NCI-H524 treated with DMSO at 0.1 percent for 48 hours (cell line): Measurements from ENCODE around the gene HOXD10.

ENCODE experiments used
- DNase-seq: peaks from one replicate; lab custom pipeline; 2025; lab: John Stamatoyannopoulos, UW

HOXD10 gene

DNA sequence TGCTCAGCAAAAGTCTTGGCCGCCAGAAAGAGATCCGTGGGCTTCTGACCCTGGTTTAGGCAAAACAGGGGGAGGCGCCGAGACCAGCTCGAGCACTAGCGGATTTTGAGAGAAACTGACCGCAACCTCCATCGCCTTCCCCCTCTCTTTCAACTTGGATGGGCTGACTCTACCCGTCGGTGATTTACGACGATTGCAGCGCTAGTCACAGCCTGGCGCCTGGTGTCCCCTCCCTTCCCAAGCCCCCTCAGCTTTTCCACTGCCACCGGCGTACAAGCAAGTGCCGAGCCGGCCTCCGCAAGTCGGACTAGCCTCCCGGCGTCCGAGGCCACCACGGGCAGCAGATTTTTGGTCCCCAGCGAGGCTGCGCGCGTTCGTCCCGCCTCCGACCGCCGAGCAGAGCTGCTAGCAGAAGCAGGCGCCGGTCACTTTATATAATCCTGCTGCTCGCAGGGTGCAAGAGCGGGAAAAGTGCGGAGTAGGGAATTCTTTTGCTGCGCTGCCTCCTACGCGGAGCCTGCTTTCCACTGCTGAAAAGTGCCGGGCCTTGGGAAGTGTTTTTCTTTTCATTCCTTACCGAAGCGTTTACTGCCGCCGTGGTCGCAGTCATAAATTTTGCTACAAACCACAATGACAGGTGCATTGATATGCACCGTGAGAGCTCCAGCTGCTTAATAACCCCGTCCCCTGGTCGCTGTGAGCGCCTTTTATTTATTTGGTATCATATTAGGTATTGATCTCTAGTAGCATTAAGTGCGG is 48.2 kb downstream of the HOXD10 start:
- no peak for DNase-seq

DNA sequence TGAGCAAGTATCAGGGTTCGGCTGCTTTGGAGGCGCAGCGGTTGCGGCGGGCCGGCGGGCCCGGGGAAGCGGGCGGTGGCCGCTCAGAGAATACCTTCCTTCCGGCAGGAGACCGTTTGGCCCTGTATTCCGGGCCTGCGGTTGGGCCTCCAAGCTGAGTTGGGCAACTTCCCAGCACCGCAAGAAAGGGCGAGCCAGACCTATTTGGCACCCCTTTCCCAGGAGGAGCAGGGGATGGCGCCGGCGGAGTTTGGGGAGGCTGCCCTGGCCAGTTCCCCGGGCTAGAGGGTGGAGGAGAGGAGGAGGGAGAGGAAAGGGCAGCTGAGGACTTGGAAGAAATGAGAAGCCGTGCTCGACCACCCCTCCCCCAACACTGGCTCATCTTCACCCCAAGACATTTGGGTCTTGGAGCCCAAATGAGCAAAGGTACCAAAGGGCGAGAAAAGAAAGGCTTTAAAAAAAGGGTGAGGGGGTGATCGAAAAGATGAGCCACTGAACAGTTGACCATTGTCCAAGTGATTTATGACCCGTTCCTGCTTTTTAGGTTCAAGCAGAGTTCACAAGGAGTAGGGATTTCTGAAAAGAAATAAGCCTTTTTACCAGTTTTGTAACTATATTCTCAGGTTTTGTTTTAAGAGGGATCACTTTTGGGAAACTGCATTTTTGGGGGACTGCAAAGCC is 48.9 kb downstream of the HOXD10 start:
- no peak for DNase-seq

GRCh38 chr2:176166272-176166671 is 49.7 kb downstream of the HOXD10 start:
- no peak for DNase-seq

DNA sequence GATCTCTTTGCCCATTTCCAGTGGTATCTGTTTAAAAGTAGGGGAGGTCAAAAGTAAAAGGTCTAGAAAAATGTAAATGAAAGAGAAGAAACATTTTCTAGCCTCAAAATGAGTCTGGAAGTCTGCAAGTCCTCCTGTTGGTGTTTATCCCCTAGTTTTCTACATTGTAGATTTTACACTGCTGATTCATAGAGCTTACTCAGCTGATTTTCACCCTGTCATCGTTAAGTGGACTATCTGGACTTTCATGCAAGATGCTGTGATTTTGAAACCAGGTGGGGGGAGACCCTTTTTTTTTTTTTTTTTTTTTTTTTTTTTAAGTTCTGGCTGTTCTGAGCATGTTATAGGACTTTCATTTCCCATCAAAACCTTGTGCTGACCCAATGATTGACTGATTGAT is 50.8 kb downstream of the HOXD10 start:
- DNase-seq: no peak

DNA sequence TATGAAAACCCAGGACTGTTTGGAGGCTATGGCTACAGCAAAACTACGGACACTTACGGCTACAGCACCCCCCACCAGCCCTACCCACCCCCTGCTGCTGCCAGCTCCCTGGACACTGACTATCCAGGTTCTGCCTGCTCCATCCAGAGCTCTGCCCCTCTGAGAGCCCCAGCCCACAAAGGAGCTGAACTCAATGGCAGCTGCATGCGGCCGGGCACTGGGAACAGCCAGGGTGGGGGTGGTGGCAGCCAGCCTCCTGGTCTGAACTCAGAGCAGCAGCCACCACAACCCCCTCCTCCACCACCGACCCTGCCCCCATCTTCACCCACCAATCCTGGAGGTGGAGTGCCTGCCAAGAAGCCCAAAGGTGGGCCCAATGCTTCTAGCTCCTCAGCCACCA is 52.6 kb downstream of the HOXD10 start:
- no peak for DNase-seq
